Activated effector memory CD4-positive, alpha-beta T cell treated with anti-CD3 and anti-CD28 coated beads, Interleukin-2, amount 50 U/mL, for 16 hours (primary cell): ENCODE measurements around the gene PIH1D2.
"Not testable (repeated sequence)": the region's sequence is repeated elsewhere in the genome, so short reads cannot be mapped to it uniquely, and the experiment has no call there.

ENCODE experiments used
- DNase-seq: peaks from one replicate; pipeline ENCODE4 v3.0.0-alpha.2; 2020

PIH1D2 gene

DNA sequence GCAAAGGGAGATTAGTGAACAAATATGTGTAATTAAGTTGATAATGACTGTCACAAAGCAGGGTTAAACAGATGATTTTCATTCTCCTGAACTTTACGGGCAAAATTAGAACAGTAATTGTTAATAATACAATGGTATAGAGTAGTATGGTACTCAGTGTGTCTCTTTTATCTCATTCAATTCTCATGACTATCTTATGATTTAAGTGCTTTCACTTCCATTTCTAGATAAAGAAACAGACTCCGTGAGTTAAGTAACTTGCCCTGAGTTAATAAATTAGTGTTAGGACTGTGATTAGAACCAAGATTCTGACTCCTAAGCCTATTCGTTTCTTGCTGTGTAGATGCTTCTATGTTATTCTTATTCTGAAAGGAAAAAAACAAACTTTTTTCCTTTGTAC, 22.0 kb downstream of the PIH1D2 start:
- DNase-seq, result no peak

DNA sequence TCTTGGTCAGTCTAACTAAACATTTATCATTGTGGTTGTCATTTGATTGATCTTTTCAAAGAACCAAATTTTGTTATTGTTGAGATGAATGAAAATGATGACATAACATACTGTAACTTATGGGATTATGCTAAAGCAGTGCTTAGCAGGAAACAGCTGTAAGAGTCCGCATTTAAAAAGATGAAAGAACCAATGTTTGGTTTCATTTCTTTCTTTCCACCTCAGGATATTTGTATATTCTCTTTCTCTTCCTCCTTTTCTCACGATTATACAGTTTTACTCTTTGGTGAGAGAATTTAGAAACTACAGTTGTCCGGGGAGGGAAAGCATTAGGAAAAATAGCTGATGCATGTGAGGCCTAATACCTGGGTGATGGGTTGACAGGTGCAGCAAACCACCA, 23.1 kb downstream of the PIH1D2 start:
- no peak for DNase-seq

DNA sequence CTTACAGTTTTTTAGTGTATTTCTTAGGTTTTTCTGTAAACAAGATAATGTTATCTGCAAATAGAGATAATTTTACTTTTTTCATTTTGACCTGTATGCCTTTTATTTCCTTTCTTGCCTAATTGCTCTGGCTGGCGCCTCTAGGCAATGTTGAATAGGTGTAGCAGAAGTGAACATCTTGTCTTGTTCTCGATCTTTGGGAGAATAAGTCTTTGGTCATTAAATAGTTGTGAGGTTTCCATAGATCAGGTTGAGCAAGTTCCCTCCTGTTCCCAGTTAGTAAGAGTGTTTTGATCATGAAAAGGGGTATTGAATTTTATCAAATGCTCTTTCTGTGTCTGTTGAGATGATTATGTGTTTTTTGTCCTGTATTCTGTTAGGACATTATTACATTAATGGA, 24.0 kb downstream of the PIH1D2 start:
- DNase-seq, result no peak

- DNase-seq, result not testable (repeated sequence)
These were observed 25.6 kb downstream of the PIH1D2 start for GRCh38 chr11:112048256-112048655.

- not testable (repeated sequence) for DNase-seq
These were observed 27.2 kb downstream of the PIH1D2 start for GRCh38 chr11:112046647-112047046.

- no peak for DNase-seq
These were observed 28.9 kb downstream of the PIH1D2 start for GRCh38 chr11:112044961-112045360.

- DNase-seq, result no peak
These were observed 30.9 kb downstream of the PIH1D2 start for GRCh38 chr11:112042961-112043304.

DNA sequence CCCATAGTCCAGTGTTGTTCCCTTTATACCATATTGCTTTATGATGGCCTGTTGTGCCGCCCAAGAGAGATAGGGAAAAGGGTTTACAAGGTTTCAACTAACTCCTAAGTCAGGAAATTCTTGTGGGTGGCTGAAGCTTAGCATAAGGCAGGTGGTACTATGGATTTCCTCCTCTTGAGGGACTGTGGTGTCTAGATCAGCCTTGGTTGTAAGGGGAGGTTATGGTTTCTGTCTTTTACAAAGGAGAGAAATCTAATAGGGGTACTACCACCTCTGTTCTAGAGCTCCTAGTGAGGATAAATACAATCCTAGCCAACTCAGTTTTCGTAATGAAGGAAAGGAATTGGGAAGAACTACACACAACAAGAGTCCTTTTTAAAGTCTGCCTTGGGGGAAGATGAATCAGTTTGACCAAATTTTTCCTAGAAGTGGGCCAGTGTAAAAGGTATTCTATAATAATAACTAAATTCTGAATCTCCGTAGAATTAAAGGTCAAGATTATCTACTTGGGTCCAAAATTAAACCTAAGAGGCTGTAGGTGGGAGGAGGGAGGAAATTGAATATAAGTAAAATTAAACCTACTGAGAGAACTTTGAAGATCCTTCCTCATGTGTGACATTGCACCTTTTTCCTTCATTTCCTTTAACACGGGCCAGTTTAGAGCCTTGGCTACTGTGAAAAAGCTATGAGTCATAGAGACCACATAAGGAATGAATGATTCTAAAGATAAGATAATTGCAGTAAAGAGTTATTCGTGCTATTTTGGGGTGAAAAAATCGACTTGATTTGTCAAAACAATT, 31.5 kb downstream of the PIH1D2 start:
- DNase-seq, result no peak

GRCh38 chr11:112037527-112037926, 36.3 kb downstream of the PIH1D2 start:
- DNase-seq, result no peak

DNA sequence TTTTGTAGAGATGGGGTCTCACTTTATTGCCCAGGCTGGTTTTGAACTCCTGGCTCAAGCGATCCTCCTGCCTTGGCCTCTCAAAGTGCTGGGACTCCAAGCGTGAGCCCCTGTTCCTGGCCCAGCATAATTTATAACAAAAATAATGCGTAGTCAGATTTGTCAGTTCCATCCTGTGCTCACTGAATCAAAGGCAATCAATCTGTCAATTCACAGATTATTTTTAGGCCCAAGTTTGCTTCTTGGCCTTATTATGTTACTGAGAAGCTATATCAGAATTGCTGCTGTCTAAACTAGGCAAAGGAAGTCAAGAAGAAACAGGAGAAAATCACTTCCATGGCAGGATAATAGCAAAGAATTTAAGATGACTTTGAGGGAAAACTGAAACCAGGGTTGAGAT, 39.9 kb downstream of the PIH1D2 start:
- no peak for DNase-seq

GRCh38 chr11:112029460-112029859, 44.4 kb downstream of the PIH1D2 start:
- no peak for DNase-seq

GRCh38 chr11:112026784-112027410, 46.9 kb downstream of the PIH1D2 start:
- DNase-seq, result not testable (repeated sequence)

- no peak for DNase-seq
These were observed 48.1 kb downstream of the PIH1D2 start for GRCh38 chr11:112025707-112026106.

GRCh38 chr11:112024773-112025678, 48.8 kb downstream of the PIH1D2 start, which contains the start of gene DLAT:
Gene DLAT, plus strand, starts transcription at chr11:112025408. Its CDS starts 65 bp downstream, at chr11:112025473.
- peak; percentile 93 for DNase-seq

- no peak for DNase-seq
These were observed 49.5 kb downstream of the PIH1D2 start for GRCh38 chr11:112024178-112024772.

GRCh38 chr11:112023104-112023503, 50.7 kb downstream of the PIH1D2 start:
- no peak for DNase-seq

- no peak for DNase-seq
These were observed 54.8 kb downstream of the PIH1D2 start for GRCh38 chr11:112019066-112019465.
